K562 (cell line): ENCODE results near the gene R3HDM1. TPM values are rescaled to one million over a fixed set of nuclear protein-coding genes. Genes with fewer than 3 reads are reported as not detected.
A peak's percentile ranks its signal among the peaks of the same experiment; 100 is the strongest.

Experiments
- BRF2 ChIP-seq: IDR thresholded peaks from 3 replicates; pipeline ENCODE4 v1.6.1; 2011; ENCODE audit warnings: borderline replicate concordance, mild to moderate bottlenecking; ENCODE audit not compliant: insufficient read length, insufficient read depth
- CC2D1A ChIP-seq: fragments of 450-650 bp; IDR thresholded peaks from 2 replicates; pipeline ENCODE4 v1.6.1; 2017; ENCODE audit warnings: mild to moderate bottlenecking
- CREBBP ChIP-seq: IDR thresholded peaks from one replicate; pipeline ENCODE4 v1.6.1; 2012; ENCODE audit warnings: low read depth, mild to moderate bottlenecking, control low read depth, inconsistent platforms, low read length
- E2F5 ChIP-seq: sonication (generic); formaldehyde crosslinking; IDR thresholded peaks from 2 replicates; pipeline ENCODE4 v1.8.0; 2022; ENCODE audit warnings: mild to moderate bottlenecking, missing genetic modification reagents
- GATA2 ChIP-seq: sonication (generic); formaldehyde crosslinking; IDR thresholded peaks from 2 replicates; pipeline ENCODE4 v1.4.0; 2020; ENCODE audit warnings: mild to moderate bottlenecking, missing genetic modification reagents
- MIER1 ChIP-seq: fragments of 450-650 bp; IDR thresholded peaks from 2 replicates; pipeline ENCODE4 v1.6.1; 2016; ENCODE audit warnings: antibody characterized with exemption, mild to moderate bottlenecking, low read depth
- SMARCB1 ChIP-seq: IDR thresholded peaks from 2 replicates; pipeline ENCODE4 v1.6.1; 2011; ENCODE audit warnings: improper control_type of control experiment, low read depth; ENCODE audit not compliant: insufficient read length
- TBP ChIP-seq: optimal IDR thresholded peaks from 2 replicates; pipeline ENCODE3; 2011; ENCODE audit warnings: low read depth, low read length, improper control_type of control experiment
- ZBTB1 ChIP-seq: sonication (generic); formaldehyde crosslinking; IDR thresholded peaks from 2 replicates; pipeline ENCODE4 v1.8.1; 2023; ENCODE audit warnings: missing genetic modification reagents, low read depth, mild to moderate bottlenecking, borderline replicate concordance
- ZKSCAN3 ChIP-seq: fragments of 250-450 bp; sonication (Bioruptor Pico); IDR thresholded peaks from 2 replicates; pipeline ENCODE4 v1.4.0; 2020
- ZNF3 ChIP-seq: fragments of 250-450 bp; sonication (Bioruptor Pico); IDR thresholded peaks from 2 replicates; pipeline ENCODE4 v1.5.0; 2021; ENCODE audit warnings: mild to moderate bottlenecking, moderate library complexity
- ZNF318 ChIP-seq, 2 experiments: fragments of 450-650 bp; IDR thresholded peaks; 2 replicates each; pipeline ENCODE4 v1.6.1; 2016; ENCODE audit warnings: mild to moderate bottlenecking in 2 of 2, borderline replicate concordance in 1 of 2, low read depth in 1 of 2, moderate library complexity in 1 of 2
- ZNF551 ChIP-seq: fragments of 250-450 bp; sonication (Bioruptor Pico); IDR thresholded peaks from 2 replicates; pipeline ENCODE4 v1.5.0; 2021; ENCODE audit warnings: mild to moderate bottlenecking, moderate library complexity
- ZZZ3 ChIP-seq: fragments of 450-650 bp; IDR thresholded peaks from 2 replicates; pipeline ENCODE4 v1.6.1; 2016; ENCODE audit warnings: antibody characterized with exemption, mild to moderate bottlenecking, moderate library complexity
- polyA plus RNA-seq, 8 experiments: library from polyadenylated mRNA; depleted of rRNA in 4 of 8; stranded (reverse) in 5 of 8; unstranded in 3 of 8; fragments of >200 nt; fragmentation: Nextera tagmentation in 2 of 8; fragmentation: Illumina TruSeq in 1 of 8; extraction: Ambion mirVana in 2 of 8; extraction: Trizol in 1 of 8; gene quantifications; 2 replicates each; pipeline versions ENCODE4 v1.2.1 to v1.2.3, GENCODE V29; 2011 to 2014; ENCODE audit warnings: inconsistent platforms in 1 of 8, missing spikeins in 1 of 8
- total RNA-seq, 7 experiments: library from RNA; depleted of rRNA in 6 of 7; stranded (reverse); fragments of >200 nt in 6 of 7; fragmentation: Illumina TruSeq in 2 of 7; extraction: Trizol in 2 of 7; gene quantifications; 2 replicates each; pipeline versions ENCODE4 v1.2.1 to v1.2.3, GENCODE V29; 2011 to 2021; ENCODE audit warnings: low replicate concordance in 1 of 7

The R3HDM1 gene
- total and polyA plus RNA-seq, 9 of the 15 experiments (the other 6 are each of a cell fraction or from before 2014, with no cell fraction given): 12.4 to 89.4 (median 31.0) TPM

- peak; percentile 71 for TF ChIP-seq TBP
- no peak for TF ChIP-seq ZBTB1 (CRISPR knock-in tag)
- TF ChIP-seq ZNF3 (CRISPR knock-in tag): no peak
- TF ChIP-seq SMARCB1: no peak
- no peak for TF ChIP-seq E2F5
- no peak for TF ChIP-seq MIER1
- TF ChIP-seq ZNF318 (IDR thresholded peaks at IDR 0.05; ENCODE audit: borderline replicate concordance in 1 of 2, low read depth in 1 of 2): no peak
- TF ChIP-seq ZNF551 (CRISPR knock-in tag): no peak
- TF ChIP-seq ZKSCAN3 (CRISPR knock-in tag): no peak
- TF ChIP-seq GATA2 (CRISPR knock-in tag): no peak
- no peak for TF ChIP-seq CC2D1A
- TF ChIP-seq BRF2: no peak
- TF ChIP-seq CREBBP: no peak
- TF ChIP-seq ZZZ3: no peak
Observed at GRCh38 chr2:135530313-135531230, 712 bp upstream of the R3HDM1 start, which contains the start of gene ZRANB3 (continued).
